Liver (tissue), 9 donors: ENCODE results near the gene JAKMIP1. TPM values are rescaled to one million over a fixed set of nuclear protein-coding genes. Genes with fewer than 3 reads are reported as not detected.

Experiments
- DNase-seq: peaks from one replicate; pipeline ENCODE4 v3.0.0-alpha.2; 2017; ENCODE audit warnings: low spot score
- H3K27ac ChIP-seq, 2 donors: one replicate each; pipeline ENCODE4 v1.7.0; 2013; ENCODE audit warnings: inconsistent platforms in 2 of 2, low read length in 2 of 2, control low read depth in 1 of 2, low read depth in 1 of 2, mild to moderate bottlenecking in 1 of 2
- H3K27me3 ChIP-seq, 4 donors: one replicate each; pipeline versions ENCODE4 v1.6.1 to v1.7.0; 2013; ENCODE audit warnings: low read length in 3 of 4, inconsistent platforms in 1 of 4, mild to moderate bottlenecking in 1 of 4, moderate library complexity in 1 of 4; ENCODE audit not compliant: control insufficient read depth in 4 of 4, insufficient read depth in 4 of 4
- H3K36me3 ChIP-seq, 4 donors: one replicate each; pipeline versions ENCODE4 v1.6.1 to v1.7.0; 2013; ENCODE audit warnings: low read length in 3 of 4, mild to moderate bottlenecking in 3 of 4, low read depth in 1 of 4, moderate library complexity in 1 of 4; ENCODE audit not compliant: control insufficient read depth in 4 of 4, insufficient read depth in 3 of 4
- H3K4me1 ChIP-seq, 4 donors: one replicate each; pipeline versions ENCODE4 v1.6.1 to v1.7.0; 2013; ENCODE audit warnings: low read length in 3 of 4, mild to moderate bottlenecking in 3 of 4, moderate library complexity in 1 of 4; ENCODE audit not compliant: control insufficient read depth in 4 of 4, insufficient read depth in 4 of 4
- H3K4me3 ChIP-seq, 3 donors: one replicate each; pipeline versions ENCODE4 v1.6.1 to v1.7.0; 2013; ENCODE audit warnings: low read length in 3 of 3, control low read depth in 1 of 3, low read depth in 1 of 3, mild to moderate bottlenecking in 1 of 3
- H3K9ac ChIP-seq, 2 donors: one replicate each; pipeline ENCODE4 v1.7.0; 2013; ENCODE audit warnings: low read length in 2 of 2, mild to moderate bottlenecking in 2 of 2, moderate library complexity in 2 of 2, control low read depth in 1 of 2, low read depth in 1 of 2
- H3K9me3 ChIP-seq, 4 donors: one replicate each; pipeline versions ENCODE4 v1.6.1 to v1.7.0; 2013; ENCODE audit warnings: low read length in 3 of 4; ENCODE audit not compliant: control insufficient read depth in 4 of 4
- ATF3 ChIP-seq: IDR thresholded peaks from 2 replicates; pipeline ENCODE4 v1.6.1; 2016; ENCODE audit warnings: antibody characterized with exemption
- EGR1 ChIP-seq, 2 donors: IDR thresholded peaks; 2 replicates each; pipeline ENCODE4 v1.6.1; 2016 to 2018; ENCODE audit warnings: antibody characterized with exemption in 2 of 2, low read depth in 2 of 2
- FOXA1 ChIP-seq: IDR thresholded peaks from 2 replicates; pipeline ENCODE4 v1.6.1; 2016; ENCODE audit warnings: antibody characterized with exemption
- FOXA2 ChIP-seq: IDR thresholded peaks from 2 replicates; pipeline ENCODE4 v1.6.1; 2016; ENCODE audit warnings: antibody characterized with exemption
- GABPA ChIP-seq, 2 donors: IDR thresholded peaks in 1 of 2; conservative IDR thresholded peaks in 1 of 2; 2 replicates each; pipeline ENCODE4 v1.6.1; 2016; ENCODE audit warnings: antibody characterized with exemption in 2 of 2, mild to moderate bottlenecking in 1 of 2, moderate library complexity in 1 of 2
- HNF4A ChIP-seq, 2 donors: conservative IDR thresholded peaks; 2 replicates each; pipeline ENCODE4 v1.6.1; 2016; ENCODE audit warnings: antibody characterized with exemption in 2 of 2, mild to moderate bottlenecking in 2 of 2
- HNF4G ChIP-seq: IDR thresholded peaks from 2 replicates; pipeline ENCODE4 v1.6.1; 2016; ENCODE audit warnings: antibody characterized with exemption
- JUND ChIP-seq, 2 donors: IDR thresholded peaks; 2 replicates each; pipeline ENCODE4 v1.6.1; 2016; ENCODE audit warnings: antibody characterized with exemption in 2 of 2
- NR2F2 ChIP-seq: IDR thresholded peaks from 2 replicates; pipeline ENCODE4 v1.6.1; 2016; ENCODE audit warnings: antibody characterized with exemption
- RAD21 ChIP-seq, 2 donors: IDR thresholded peaks; 2 replicates each; pipeline ENCODE4 v1.6.1; 2016; ENCODE audit warnings: antibody characterized with exemption in 2 of 2, mild to moderate bottlenecking in 2 of 2
- RXRA ChIP-seq, 2 donors: IDR thresholded peaks; 2 replicates each; pipeline ENCODE4 v1.6.1; 2017 to 2018; ENCODE audit warnings: antibody characterized with exemption in 2 of 2, mild to moderate bottlenecking in 1 of 2
- SP1 ChIP-seq: IDR thresholded peaks from 2 replicates; pipeline ENCODE4 v1.6.1; 2018; ENCODE audit warnings: antibody characterized with exemption, mild to moderate bottlenecking
- TAF1 ChIP-seq: conservative IDR thresholded peaks from 2 replicates; pipeline ENCODE4 v1.6.1; 2016; ENCODE audit warnings: antibody characterized with exemption, mild to moderate bottlenecking
- YY1 ChIP-seq: IDR thresholded peaks from 2 replicates; pipeline ENCODE4 v1.6.1; 2016; ENCODE audit warnings: antibody characterized with exemption, mild to moderate bottlenecking
- WGBS: extraction: QIAGEN DNeasy Blood & Tissue Kit; methylation state at CpG from one replicate; pipeline ENCODE4 v1.1.7; 2013; 5-methylcytosine and 5-hydroxymethylcytosine counted together
- polyA plus RNA-seq, 2 donors: library from polyadenylated mRNA; stranded (reverse) in 1 of 2; unstranded in 1 of 2; fragments of 200-250 nt in 1 of 2; fragments of >200 nt in 1 of 2; fragmentation: Nextera tagmentation in 1 of 2; extraction: Ambion mirVana in 1 of 2; gene quantifications; one replicate each; pipeline versions ENCODE4 v1.2.1 to v1.2.3, GENCODE V29; 2013 to 2015
- total RNA-seq, 2 donors: library from RNA; depleted of rRNA; stranded (reverse); fragments of >200 nt; gene quantifications; one replicate each; pipeline ENCODE4 v1.2.3, GENCODE V29; 2014
- TF ChIP-seq, protein P1 (sequence below): IDR thresholded peaks from 2 replicates; pipeline ENCODE4 v1.6.1; 2016; ENCODE audit warnings: antibody characterized with exemption
- TF ChIP-seq, protein P2 (sequence below): fragments of 150-350 bp; IDR thresholded peaks from 2 replicates; pipeline ENCODE4 v1.5.1; 2017; ENCODE audit warnings: improper control_type of control experiment, low read depth, low read length; ENCODE audit not compliant: missing input control
- TF ChIP-seq, protein P3 (sequence below): IDR thresholded peaks from 2 replicates; pipeline ENCODE4 v1.6.1; 2016; ENCODE audit warnings: antibody characterized with exemption
- TF ChIP-seq, protein P4 (sequence below): IDR thresholded peaks from 2 replicates; pipeline ENCODE4 v1.6.1; 2016; ENCODE audit warnings: antibody characterized with exemption, mild to moderate bottlenecking
- donor health status: healthy.
- donor health status: healthy.
- donor health status: healthy.
- donor health status: healthy.
- donor health status: healthy.

The JAKMIP1 gene
- total and polyA plus RNA-seq, 4 donors: 0.08 to 0.50 TPM; not detected in 2

GRCh38 chr4:6222761-6223292, 22.5 kb upstream of the JAKMIP1 start:
- Histone ChIP-seq H3K4me3 (no peak overlapping the region), H3K36me3 (no peaks in the 10 kb centered on the region), H3K9ac (no peak overlapping the region), H3K4me1 (no peaks in the 10 kb centered on the region), H3K27ac (no peak overlapping the region), H3K27me3 (peaks cover 2 to 20% (median 12%) of the 10 kb centered on the region in 4 donors), H3K9me3 (peaks cover 4 to 8% (median 4%) of the 10 kb centered on the region in 4 donors)
- WGBS: 66% methylated on average over 10 of the region's 10 CpGs
- no peak for DNase-seq
- TF ChIP-seq FOXA2 (no peak), FOXA1 (no peak), GABPA (IDR thresholded peaks at IDR 0.05 in 1 of 2, conservative IDR thresholded peaks at IDR 0.05 in 1 of 2) (no peak), HNF4A (conservative IDR thresholded peaks at IDR 0.05) (no peak), NR2F2 (no peak), HNF4G (no peak), ATF3 (no peak), JUND (IDR thresholded peaks at IDR 0.05) (no peak), TAF1 (no peak), YY1 (no peak), RAD21 (IDR thresholded peaks at IDR 0.05) (no peak), EGR1 (IDR thresholded peaks at IDR 0.05; ENCODE audit: low read depth in 2 of 2) (no peak), SP1 (no peak), RXRA (IDR thresholded peaks at IDR 0.05) (no peak)
- TF ChIP-seq, protein P1, sequence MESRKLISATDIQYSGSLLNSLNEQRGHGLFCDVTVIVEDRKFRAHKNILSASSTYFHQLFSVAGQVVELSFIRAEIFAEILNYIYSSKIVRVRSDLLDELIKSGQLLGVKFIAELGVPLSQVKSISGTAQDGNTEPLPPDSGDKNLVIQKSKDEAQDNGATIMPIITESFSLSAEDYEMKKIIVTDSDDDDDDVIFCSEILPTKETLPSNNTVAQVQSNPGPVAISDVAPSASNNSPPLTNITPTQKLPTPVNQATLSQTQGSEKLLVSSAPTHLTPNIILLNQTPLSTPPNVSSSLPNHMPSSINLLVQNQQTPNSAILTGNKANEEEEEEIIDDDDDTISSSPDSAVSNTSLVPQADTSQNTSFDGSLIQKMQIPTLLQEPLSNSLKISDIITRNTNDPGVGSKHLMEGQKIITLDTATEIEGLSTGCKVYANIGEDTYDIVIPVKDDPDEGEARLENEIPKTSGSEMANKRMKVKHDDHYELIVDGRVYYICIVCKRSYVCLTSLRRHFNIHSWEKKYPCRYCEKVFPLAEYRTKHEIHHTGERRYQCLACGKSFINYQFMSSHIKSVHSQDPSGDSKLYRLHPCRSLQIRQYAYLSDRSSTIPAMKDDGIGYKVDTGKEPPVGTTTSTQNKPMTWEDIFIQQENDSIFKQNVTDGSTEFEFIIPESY: no peak
- TF ChIP-seq, protein P2, sequence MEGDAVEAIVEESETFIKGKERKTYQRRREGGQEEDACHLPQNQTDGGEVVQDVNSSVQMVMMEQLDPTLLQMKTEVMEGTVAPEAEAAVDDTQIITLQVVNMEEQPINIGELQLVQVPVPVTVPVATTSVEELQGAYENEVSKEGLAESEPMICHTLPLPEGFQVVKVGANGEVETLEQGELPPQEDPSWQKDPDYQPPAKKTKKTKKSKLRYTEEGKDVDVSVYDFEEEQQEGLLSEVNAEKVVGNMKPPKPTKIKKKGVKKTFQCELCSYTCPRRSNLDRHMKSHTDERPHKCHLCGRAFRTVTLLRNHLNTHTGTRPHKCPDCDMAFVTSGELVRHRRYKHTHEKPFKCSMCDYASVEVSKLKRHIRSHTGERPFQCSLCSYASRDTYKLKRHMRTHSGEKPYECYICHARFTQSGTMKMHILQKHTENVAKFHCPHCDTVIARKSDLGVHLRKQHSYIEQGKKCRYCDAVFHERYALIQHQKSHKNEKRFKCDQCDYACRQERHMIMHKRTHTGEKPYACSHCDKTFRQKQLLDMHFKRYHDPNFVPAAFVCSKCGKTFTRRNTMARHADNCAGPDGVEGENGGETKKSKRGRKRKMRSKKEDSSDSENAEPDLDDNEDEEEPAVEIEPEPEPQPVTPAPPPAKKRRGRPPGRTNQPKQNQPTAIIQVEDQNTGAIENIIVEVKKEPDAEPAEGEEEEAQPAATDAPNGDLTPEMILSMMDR: no peak
- TF ChIP-seq, protein P3, sequence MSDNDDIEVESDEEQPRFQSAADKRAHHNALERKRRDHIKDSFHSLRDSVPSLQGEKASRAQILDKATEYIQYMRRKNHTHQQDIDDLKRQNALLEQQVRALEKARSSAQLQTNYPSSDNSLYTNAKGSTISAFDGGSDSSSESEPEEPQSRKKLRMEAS: no peak
- TF ChIP-seq, protein P4, sequence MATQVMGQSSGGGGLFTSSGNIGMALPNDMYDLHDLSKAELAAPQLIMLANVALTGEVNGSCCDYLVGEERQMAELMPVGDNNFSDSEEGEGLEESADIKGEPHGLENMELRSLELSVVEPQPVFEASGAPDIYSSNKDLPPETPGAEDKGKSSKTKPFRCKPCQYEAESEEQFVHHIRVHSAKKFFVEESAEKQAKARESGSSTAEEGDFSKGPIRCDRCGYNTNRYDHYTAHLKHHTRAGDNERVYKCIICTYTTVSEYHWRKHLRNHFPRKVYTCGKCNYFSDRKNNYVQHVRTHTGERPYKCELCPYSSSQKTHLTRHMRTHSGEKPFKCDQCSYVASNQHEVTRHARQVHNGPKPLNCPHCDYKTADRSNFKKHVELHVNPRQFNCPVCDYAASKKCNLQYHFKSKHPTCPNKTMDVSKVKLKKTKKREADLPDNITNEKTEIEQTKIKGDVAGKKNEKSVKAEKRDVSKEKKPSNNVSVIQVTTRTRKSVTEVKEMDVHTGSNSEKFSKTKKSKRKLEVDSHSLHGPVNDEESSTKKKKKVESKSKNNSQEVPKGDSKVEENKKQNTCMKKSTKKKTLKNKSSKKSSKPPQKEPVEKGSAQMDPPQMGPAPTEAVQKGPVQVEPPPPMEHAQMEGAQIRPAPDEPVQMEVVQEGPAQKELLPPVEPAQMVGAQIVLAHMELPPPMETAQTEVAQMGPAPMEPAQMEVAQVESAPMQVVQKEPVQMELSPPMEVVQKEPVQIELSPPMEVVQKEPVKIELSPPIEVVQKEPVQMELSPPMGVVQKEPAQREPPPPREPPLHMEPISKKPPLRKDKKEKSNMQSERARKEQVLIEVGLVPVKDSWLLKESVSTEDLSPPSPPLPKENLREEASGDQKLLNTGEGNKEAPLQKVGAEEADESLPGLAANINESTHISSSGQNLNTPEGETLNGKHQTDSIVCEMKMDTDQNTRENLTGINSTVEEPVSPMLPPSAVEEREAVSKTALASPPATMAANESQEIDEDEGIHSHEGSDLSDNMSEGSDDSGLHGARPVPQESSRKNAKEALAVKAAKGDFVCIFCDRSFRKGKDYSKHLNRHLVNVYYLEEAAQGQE: no peak
